ENCODE measurements around the gene CAMKMT.

CAMKMT gene

DNA sequence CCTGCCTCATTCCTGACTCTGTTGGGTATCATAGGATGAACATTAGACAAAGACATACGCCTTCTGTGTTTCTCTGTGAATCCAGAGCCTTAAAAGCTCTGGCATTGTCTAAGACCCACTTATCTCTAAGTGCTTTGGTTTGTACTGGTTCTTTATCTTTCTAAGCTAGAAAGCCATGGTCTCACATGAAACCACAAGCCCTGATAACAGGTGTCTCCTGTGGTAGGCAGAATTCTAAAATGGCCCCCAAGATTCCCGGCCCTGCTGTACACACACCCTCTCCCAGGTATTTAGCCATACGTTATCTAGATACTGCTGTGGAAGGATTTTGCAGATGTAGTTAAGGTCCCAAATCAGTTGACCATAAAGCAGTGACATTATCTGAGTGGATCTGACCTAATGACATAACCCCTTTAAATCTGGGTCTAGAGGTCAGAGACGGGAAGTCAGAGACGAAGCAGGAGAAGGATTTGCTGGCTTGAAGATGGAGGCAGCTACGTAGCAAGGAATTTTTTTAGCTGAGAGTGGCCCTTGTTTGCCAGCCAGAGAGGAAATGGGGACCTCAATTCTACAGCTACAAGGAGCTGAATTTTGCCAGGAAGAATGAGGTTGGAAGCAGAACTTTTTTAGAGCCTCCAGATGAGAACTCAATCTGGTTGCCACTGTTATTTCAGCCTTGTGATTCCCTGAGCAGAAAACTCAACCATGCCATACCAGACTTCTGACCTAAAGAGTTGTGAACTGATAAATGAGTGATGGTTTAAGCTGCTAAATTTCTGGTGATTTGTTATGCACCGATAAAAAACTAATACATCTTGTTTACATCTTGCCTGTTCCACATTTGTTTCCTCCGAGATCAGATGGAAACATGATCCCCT lies 186.7 kb downstream of the CAMKMT start:
- Histone ChIP-seq H3K36me3 (ENCODE audit: control insufficient read depth, insufficient read depth, low read length) (no peaks in the 10 kb centered on the region), H3K27me3 (ENCODE audit: control insufficient read depth, insufficient read depth, low read length) (no peaks in the 10 kb centered on the region), H3K9me3 (ENCODE audit: control insufficient read depth, low read length) (no peaks in the 10 kb centered on the region), H3K4me1 (ENCODE audit: control insufficient read depth, insufficient read depth, low read length) (no peaks in the 10 kb centered on the region), H3K4me3 (ENCODE audit: low read length) (no peak overlapping the region), H3K9ac (ENCODE audit: low read length) (no peak overlapping the region)

DNA sequence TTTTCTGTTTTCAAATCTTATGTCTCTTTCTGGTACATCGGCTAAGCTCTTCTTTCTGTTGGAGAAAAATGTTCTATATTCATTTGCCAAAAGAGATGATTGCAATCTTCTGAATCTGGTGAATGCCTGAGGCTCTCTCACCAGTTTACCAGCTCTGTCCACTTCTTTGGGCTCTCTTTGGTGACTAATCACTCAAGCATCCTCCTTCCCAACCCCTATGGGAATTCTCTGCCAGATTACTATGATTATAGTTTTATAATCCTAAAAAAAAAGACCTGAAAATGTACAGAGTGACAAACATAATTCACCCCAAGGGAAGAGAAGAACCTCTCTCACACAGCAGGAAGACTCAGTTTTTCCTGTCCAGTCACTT lies 187.3 kb downstream of the CAMKMT start:
- Histone ChIP-seq H3K36me3 (ENCODE audit: control insufficient read depth, insufficient read depth, low read length) (no peaks in the 10 kb centered on the region), H3K9me3 (ENCODE audit: control insufficient read depth, low read length) (no peaks in the 10 kb centered on the region), H3K9ac (ENCODE audit: low read length) (no peak overlapping the region), H3K4me1 (ENCODE audit: control insufficient read depth, insufficient read depth, low read length) (no peaks in the 10 kb centered on the region), H3K27me3 (ENCODE audit: control insufficient read depth, insufficient read depth, low read length) (no peaks in the 10 kb centered on the region), H3K4me3 (ENCODE audit: low read length) (no peak overlapping the region)

DNA sequence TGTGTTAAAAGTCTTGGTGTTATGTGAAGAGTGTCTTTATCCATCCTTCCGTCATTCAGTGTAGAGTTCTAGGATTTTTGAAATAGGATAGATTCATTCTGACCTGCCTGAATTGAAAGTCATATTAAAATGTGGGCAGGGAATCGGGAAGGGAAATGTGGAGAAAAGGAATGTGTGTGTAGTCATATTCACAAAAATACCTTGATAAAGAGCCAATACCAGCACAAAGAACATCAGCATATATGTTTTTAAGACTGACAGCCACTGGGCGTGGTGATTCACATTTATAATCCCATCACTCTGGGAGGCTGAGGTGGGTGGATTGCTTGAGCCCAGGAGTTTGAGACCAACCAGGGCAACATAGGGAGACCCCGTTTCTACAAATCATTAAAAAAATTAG lies 188.1 kb downstream of the CAMKMT start:
- Histone ChIP-seq H3K9ac (ENCODE audit: low read length) (no peak overlapping the region), H3K9me3 (ENCODE audit: control insufficient read depth, low read length) (no peaks in the 10 kb centered on the region), H3K4me1 (ENCODE audit: control insufficient read depth, insufficient read depth, low read length) (no peaks in the 10 kb centered on the region), H3K4me3 (ENCODE audit: low read length) (no peak overlapping the region), H3K27me3 (ENCODE audit: control insufficient read depth, insufficient read depth, low read length) (no peaks in the 10 kb centered on the region), H3K36me3 (ENCODE audit: control insufficient read depth, insufficient read depth, low read length) (no peaks in the 10 kb centered on the region)

- Histone ChIP-seq H3K27me3 (ENCODE audit: control insufficient read depth, insufficient read depth, low read length) (no peaks in the 10 kb centered on the region), H3K36me3 (ENCODE audit: control insufficient read depth, insufficient read depth, low read length) (no peaks in the 10 kb centered on the region), H3K9ac (ENCODE audit: low read length) (no peak overlapping the region), H3K9me3 (ENCODE audit: control insufficient read depth, low read length) (no peaks in the 10 kb centered on the region), H3K4me1 (ENCODE audit: control insufficient read depth, insufficient read depth, low read length) (no peaks in the 10 kb centered on the region), H3K4me3 (ENCODE audit: low read length) (no peak overlapping the region)
Measured at GRCh38 chr2:44550561-44550960, 188.8 kb downstream of the CAMKMT start.

- Histone ChIP-seq H3K9ac (ENCODE audit: low read length) (no peak overlapping the region), H3K27me3 (ENCODE audit: control insufficient read depth, insufficient read depth, low read length) (no peaks in the 10 kb centered on the region), H3K36me3 (ENCODE audit: control insufficient read depth, insufficient read depth, low read length) (no peaks in the 10 kb centered on the region), H3K9me3 (ENCODE audit: control insufficient read depth, low read length) (no peaks in the 10 kb centered on the region), H3K4me1 (ENCODE audit: control insufficient read depth, insufficient read depth, low read length) (no peaks in the 10 kb centered on the region), H3K4me3 (ENCODE audit: low read length) (no peak overlapping the region)
Measured at GRCh38 chr2:44551497-44551896, 189.8 kb downstream of the CAMKMT start.

DNA sequence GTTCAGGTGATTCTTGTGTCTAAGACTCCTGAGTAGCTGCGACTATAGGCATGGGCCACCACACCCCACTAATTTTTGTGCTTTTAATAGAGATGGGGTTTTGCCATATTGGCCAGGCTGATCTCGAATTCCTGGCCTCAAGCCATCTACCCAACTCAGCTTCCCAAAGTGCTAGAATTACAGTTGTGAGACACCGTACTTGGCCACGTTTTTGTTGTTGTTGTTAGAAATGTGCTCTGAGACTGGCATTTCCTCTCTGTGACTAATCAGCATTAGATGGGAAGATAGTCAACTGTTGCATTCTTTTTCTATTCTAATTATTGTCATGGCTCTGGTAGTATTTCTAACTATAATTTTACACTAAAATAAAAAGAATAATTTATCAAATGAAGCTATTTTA lies 191.7 kb downstream of the CAMKMT start:
- no peaks in the 10 kb centered on the region for H3K4me1 ChIP-seq (ENCODE audit: control insufficient read depth, insufficient read depth, low read length)
- no peaks in the 10 kb centered on the region for H3K9me3 ChIP-seq (ENCODE audit: control insufficient read depth, low read length)
- H3K9ac ChIP-seq (ENCODE audit: low read length), result no peak overlapping the region
- no peak overlapping the region for H3K4me3 ChIP-seq (ENCODE audit: low read length)
- H3K27me3 ChIP-seq (ENCODE audit: control insufficient read depth, insufficient read depth, low read length), result no peaks in the 10 kb centered on the region
- no peaks in the 10 kb centered on the region for H3K36me3 ChIP-seq (ENCODE audit: control insufficient read depth, insufficient read depth, low read length)

GRCh38 chr2:44555700-44556099 lies 194.0 kb downstream of the CAMKMT start:
- no peak overlapping the region for H3K9ac ChIP-seq (ENCODE audit: low read length)
- H3K4me3 ChIP-seq (ENCODE audit: low read length), result no peak overlapping the region
- H3K36me3 ChIP-seq (ENCODE audit: control insufficient read depth, insufficient read depth, low read length), result no peaks in the 10 kb centered on the region
- H3K27me3 ChIP-seq (ENCODE audit: control insufficient read depth, insufficient read depth, low read length), result no peaks in the 10 kb centered on the region
- no peaks in the 10 kb centered on the region for H3K9me3 ChIP-seq (ENCODE audit: control insufficient read depth, low read length)
- no peaks in the 10 kb centered on the region for H3K4me1 ChIP-seq (ENCODE audit: control insufficient read depth, insufficient read depth, low read length)

GRCh38 chr2:44559108-44559507 lies 197.4 kb downstream of the CAMKMT start:
- no peaks in the 10 kb centered on the region for H3K27me3 ChIP-seq (ENCODE audit: control insufficient read depth, insufficient read depth, low read length)
- no peaks in the 10 kb centered on the region for H3K4me1 ChIP-seq (ENCODE audit: control insufficient read depth, insufficient read depth, low read length)
- no peak overlapping the region for H3K9ac ChIP-seq (ENCODE audit: low read length)
- H3K9me3 ChIP-seq (ENCODE audit: control insufficient read depth, low read length), result no peaks in the 10 kb centered on the region
- H3K36me3 ChIP-seq (ENCODE audit: control insufficient read depth, insufficient read depth, low read length), result no peaks in the 10 kb centered on the region
- no peak overlapping the region for H3K4me3 ChIP-seq (ENCODE audit: low read length)

- H3K4me3 ChIP-seq (ENCODE audit: low read length), result no peak overlapping the region
- no peaks in the 10 kb centered on the region for H3K4me1 ChIP-seq (ENCODE audit: control insufficient read depth, insufficient read depth, low read length)
- H3K27me3 ChIP-seq (ENCODE audit: control insufficient read depth, insufficient read depth, low read length), result no peaks in the 10 kb centered on the region
- H3K9ac ChIP-seq (ENCODE audit: low read length), result no peak overlapping the region
- no peaks in the 10 kb centered on the region for H3K9me3 ChIP-seq (ENCODE audit: control insufficient read depth, low read length)
- no peaks in the 10 kb centered on the region for H3K36me3 ChIP-seq (ENCODE audit: control insufficient read depth, insufficient read depth, low read length)
Measured at GRCh38 chr2:44560352-44560751, 198.6 kb downstream of the CAMKMT start.

GRCh38 chr2:44560941-44561340 lies 199.2 kb downstream of the CAMKMT start:
- no peaks in the 10 kb centered on the region for H3K27me3 ChIP-seq (ENCODE audit: control insufficient read depth, insufficient read depth, low read length)
- H3K9me3 ChIP-seq (ENCODE audit: control insufficient read depth, low read length), result no peaks in the 10 kb centered on the region
- H3K4me1 ChIP-seq (ENCODE audit: control insufficient read depth, insufficient read depth, low read length), result no peaks in the 10 kb centered on the region
- H3K4me3 ChIP-seq (ENCODE audit: low read length), result no peak overlapping the region
- H3K9ac ChIP-seq (ENCODE audit: low read length), result no peak overlapping the region
- H3K36me3 ChIP-seq (ENCODE audit: control insufficient read depth, insufficient read depth, low read length), result no peaks in the 10 kb centered on the region

DNA sequence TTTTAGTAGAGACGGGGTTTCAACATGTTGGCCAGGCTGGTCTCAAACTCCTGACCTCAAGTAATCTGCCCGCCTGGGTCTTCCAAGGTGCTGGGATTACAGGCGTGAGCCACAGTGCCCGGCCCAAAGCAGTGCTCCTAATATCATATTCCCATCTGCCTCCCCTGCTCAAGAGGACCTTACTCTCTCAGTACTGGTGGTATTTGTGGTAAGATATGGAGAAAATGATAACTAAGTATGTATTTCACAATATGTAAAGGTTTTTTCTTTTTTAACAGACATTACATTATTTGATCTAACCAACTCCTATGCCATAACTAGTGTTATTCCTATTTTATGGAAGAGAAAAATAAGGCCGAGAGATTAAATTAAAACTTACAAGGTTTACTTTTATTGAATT lies 201.0 kb downstream of the CAMKMT start:
- Histone ChIP-seq H3K9ac (ENCODE audit: low read length) (no peak overlapping the region), H3K4me3 (ENCODE audit: low read length) (no peak overlapping the region), H3K36me3 (ENCODE audit: control insufficient read depth, insufficient read depth, low read length) (no peaks in the 10 kb centered on the region), H3K4me1 (ENCODE audit: control insufficient read depth, insufficient read depth, low read length) (no peaks in the 10 kb centered on the region), H3K27me3 (ENCODE audit: control insufficient read depth, insufficient read depth, low read length) (no peaks in the 10 kb centered on the region), H3K9me3 (ENCODE audit: control insufficient read depth, low read length) (no peaks in the 10 kb centered on the region)

- H3K27me3 ChIP-seq (ENCODE audit: control insufficient read depth, insufficient read depth, low read length), result no peaks in the 10 kb centered on the region
- H3K36me3 ChIP-seq (ENCODE audit: control insufficient read depth, insufficient read depth, low read length), result no peaks in the 10 kb centered on the region
- H3K4me3 ChIP-seq (ENCODE audit: low read length), result no peak overlapping the region
- H3K9ac ChIP-seq (ENCODE audit: low read length), result no peak overlapping the region
- no peaks in the 10 kb centered on the region for H3K9me3 ChIP-seq (ENCODE audit: control insufficient read depth, low read length)
- no peaks in the 10 kb centered on the region for H3K4me1 ChIP-seq (ENCODE audit: control insufficient read depth, insufficient read depth, low read length)
Measured at GRCh38 chr2:44564752-44565151, 203.0 kb downstream of the CAMKMT start.

- Histone ChIP-seq H3K4me3 (ENCODE audit: low read length) (no peak overlapping the region), H3K36me3 (ENCODE audit: control insufficient read depth, insufficient read depth, low read length) (no peaks in the 10 kb centered on the region), H3K9ac (ENCODE audit: low read length) (no peak overlapping the region), H3K27me3 (ENCODE audit: control insufficient read depth, insufficient read depth, low read length) (no peaks in the 10 kb centered on the region), H3K9me3 (ENCODE audit: control insufficient read depth, low read length) (no peaks in the 10 kb centered on the region), H3K4me1 (ENCODE audit: control insufficient read depth, insufficient read depth, low read length) (no peaks in the 10 kb centered on the region)
Measured at GRCh38 chr2:44566059-44566458, 204.3 kb downstream of the CAMKMT start.

All from mucosa of stomach (tissue), 1 donor.